Coronary artery (tissue), 2 donors: ENCODE results near the gene RAI1.
A peak's percentile ranks its signal among the peaks of the same experiment; 100 is the strongest.

Experiments used
- DNase-seq: peaks from one replicate; pipeline ENCODE4 v3.0.0-alpha.2; 2017; ENCODE audit warnings: low spot score
- H3K27ac ChIP-seq, 2 donors: fragments of 200-600 bp; sonication (generic); one replicate each; pipeline ENCODE4 v1.5.1; 2016 to 2019
- H3K4me3 ChIP-seq: fragments of 200-600 bp; sonication (generic); 2 replicates; pipeline ENCODE4 v1.5.1; 2016; ENCODE audit warnings: mild to moderate bottlenecking, moderate library complexity
- CTCF ChIP-seq: fragments of 200-600 bp; sonication (generic); IDR thresholded peaks from one replicate; pipeline ENCODE4 v1.5.1; 2019; ENCODE audit warnings: antibody characterized with exemption

Gene RAI1

GRCh38 chr17:17772231-17772630, 91.0 kb downstream of the RAI1 start:
- no peak for TF ChIP-seq CTCF
- Histone ChIP-seq H3K4me3 (no peak overlapping the region), H3K27ac (no peak overlapping the region)
- DNase-seq, result no peak

- DNase-seq, result no peak
- peak overlapping the region; percentile 21 for H3K4me3 ChIP-seq
- H3K27ac ChIP-seq, result peak overlapping the region; percentile 44 to 76
- no peak for TF ChIP-seq CTCF
Measured at GRCh38 chr17:17774009-17774881, 93.0 kb downstream of the RAI1 start.

- TF ChIP-seq CTCF, result no peak
- H3K27ac ChIP-seq, result no peak overlapping the region
- H3K4me3 ChIP-seq, result no peak overlapping the region
- DNase-seq, result no peak
Measured at GRCh38 chr17:17776889-17777288, 95.6 kb downstream of the RAI1 start.

- Histone ChIP-seq H3K27ac (peak overlapping the region; percentile 34 to 70), H3K4me3 (no peak overlapping the region)
- no peak for TF ChIP-seq CTCF
- DNase-seq, result no peak
Measured at GRCh38 chr17:17778308-17779014, 97.2 kb downstream of the RAI1 start.

- H3K27ac ChIP-seq, result peak overlapping the region; percentile 2 to 70
- TF ChIP-seq CTCF, result no peak
- DNase-seq, result no peak
- no peak overlapping the region for H3K4me3 ChIP-seq
Measured at GRCh38 chr17:17779015-17779611, 97.9 kb downstream of the RAI1 start.

GRCh38 chr17:17780922-17781590, 99.8 kb downstream of the RAI1 start:
- Histone ChIP-seq H3K27ac (peak overlapping the region; percentile 76 to 86), H3K4me3 (peak overlapping the region; percentile 74)
- TF ChIP-seq CTCF, result no peak
- no peak for DNase-seq
